Upper lobe of left lung (tissue), 6 donors: ENCODE measurements around the gene SBF2. TPM values are rescaled to one million over a fixed set of nuclear protein-coding genes. Genes with fewer than 3 reads are reported as not detected.
A peak's percentile ranks its signal among the peaks of the same experiment; 100 is the strongest.
"Not testable (repeated sequence)": the region's sequence is repeated elsewhere in the genome, so short reads cannot be mapped to it uniquely, and the experiment has no call there.

Source experiments
- ATAC-seq, 2 donors: fragments of 200-7000 bp; cut with Tn5 transposase; one replicate each; pipeline ENCODE4 v1.9.1; 2022; ENCODE audit warnings: mild to moderate bottlenecking in 2 of 2, moderate library complexity in 2 of 2; ENCODE audit not compliant: low FRiP score in 2 of 2
- DNase-seq, 2 donors: peaks; one replicate each; pipeline ENCODE4 v3.0.0-alpha.2; 2019 to 2020
- H3K27ac ChIP-seq, 4 donors: fragments of 200-600 bp; sonication (generic); one replicate each; pipeline ENCODE4 v1.5.1; 2016 to 2019
- H3K27me3 ChIP-seq, 4 donors: fragments of 200-600 bp; sonication (generic); one replicate each; pipeline ENCODE4 v1.5.1; 2017 to 2019
- H3K36me3 ChIP-seq, 4 donors: fragments of 200-600 bp; sonication (generic); one replicate each; pipeline ENCODE4 v1.5.1; 2016 to 2019
- H3K4me1 ChIP-seq, 4 donors: fragments of 200-600 bp; sonication (generic); one replicate each; pipeline ENCODE4 v1.5.1; 2018 to 2019
- H3K4me3 ChIP-seq, 4 donors: fragments of 200-600 bp; sonication (generic); one replicate each; pipeline ENCODE4 v1.5.1; 2017 to 2019; ENCODE audit warnings: mild to moderate bottlenecking in 2 of 4, moderate library complexity in 1 of 4
- H3K9me3 ChIP-seq, 4 donors: fragments of 200-600 bp; sonication (generic); one replicate each; pipeline ENCODE4 v1.5.1; 2018 to 2019
- EP300 ChIP-seq, 4 donors: sonication (generic); formaldehyde crosslinking; IDR thresholded peaks; one replicate each; pipeline ENCODE4 v1.5.1; 2017; ENCODE audit warnings: antibody characterized with exemption in 4 of 4, control low read depth in 2 of 4
- POLR2A ChIP-seq, 4 donors: fragments of 450-650 bp; IDR thresholded peaks; one replicate each; pipeline ENCODE4 v1.5.1; 2016 to 2017; ENCODE audit warnings: antibody characterized with exemption in 4 of 4, mild to moderate bottlenecking in 2 of 4
- POLR2AphosphoS5 ChIP-seq, 2 donors: sonication (generic); formaldehyde crosslinking; IDR thresholded peaks; one replicate each; pipeline ENCODE4 v1.5.1; 2017; ENCODE audit warnings: antibody characterized with exemption in 2 of 2
- WGBS, 2 donors: methylation state at CpG; one replicate each; pipeline ENCODE4 v1.1.5; 2017 to 2018; 5-methylcytosine and 5-hydroxymethylcytosine counted together
- total RNA-seq, 6 donors: library from RNA; depleted of rRNA in 4 of 6; stranded (reverse); fragments of >200 nt in 4 of 6; gene quantifications; one replicate each; pipeline versions ENCODE4 v1.1.0 to v1.2.1, GENCODE V29; 2016 to 2021
- TF ChIP-seq, protein P1 (sequence below), 6 experiments: fragments of 450-650 bp in 4 of 6; fragments of 200-600 bp in 2 of 6; sonication (generic) in 2 of 6; IDR thresholded peaks; one replicate each; pipeline ENCODE4 v1.5.1; 2016 to 2019; ENCODE audit warnings: antibody characterized with exemption in 6 of 6
- donor health status: DM: no; HTN: no; CAD: no; lungs with moderate emphysema.
- donor health status: DM: no; HTN: yes; CAD: no; lungs with severe emphysema.

The SBF2 gene
- total RNA-seq, 6 donors from 2014 or later: 22.2 to 54.5 (median 41.2) TPM

DNA sequence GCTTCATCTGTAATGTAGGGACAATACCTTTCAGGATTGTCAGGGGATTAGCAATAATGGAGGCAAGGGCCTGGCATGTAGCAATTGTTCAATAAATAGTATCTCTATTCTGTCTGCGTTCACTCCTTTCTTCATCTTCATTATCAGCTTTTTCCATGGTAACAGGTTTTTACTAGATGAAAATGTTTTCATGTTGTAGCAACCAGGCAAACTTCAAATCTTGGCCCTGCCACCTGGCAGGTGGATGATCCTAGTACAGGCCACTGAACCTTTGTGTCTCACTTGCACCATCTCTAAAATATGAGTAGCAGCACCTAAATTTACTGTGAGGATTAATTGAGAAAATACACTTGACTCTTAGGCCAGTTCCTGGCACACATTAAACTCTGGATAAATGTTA, 546.8 kb downstream of the SBF2 start:
- ATAC-seq (no peak), DNase-seq (no peak)
- WGBS, 2 donors: 81 to 100% methylated on average over 1 of the region's 1 CpG
- Histone ChIP-seq H3K4me3 (no peak overlapping the region), H3K27ac (peak overlapping the region; percentile 42 to 77 (median 50)), H3K36me3 (peaks cover 0 to 62% (median 19%) of the 10 kb centered on the region in 4 donors), H3K27me3 (no peaks in the 10 kb centered on the region), H3K9me3 (no peaks in the 10 kb centered on the region), H3K4me1 (peaks cover 11 to 23% (median 19%) of the 10 kb centered on the region in 4 donors)
- TF ChIP-seq POLR2AphosphoS5 (IDR thresholded peaks at IDR 0.05) (no peak), POLR2A (IDR thresholded peaks at IDR 0.05) (no peak), EP300 (IDR thresholded peaks at IDR 0.05) (no peak)
- TF ChIP-seq, protein P1, sequence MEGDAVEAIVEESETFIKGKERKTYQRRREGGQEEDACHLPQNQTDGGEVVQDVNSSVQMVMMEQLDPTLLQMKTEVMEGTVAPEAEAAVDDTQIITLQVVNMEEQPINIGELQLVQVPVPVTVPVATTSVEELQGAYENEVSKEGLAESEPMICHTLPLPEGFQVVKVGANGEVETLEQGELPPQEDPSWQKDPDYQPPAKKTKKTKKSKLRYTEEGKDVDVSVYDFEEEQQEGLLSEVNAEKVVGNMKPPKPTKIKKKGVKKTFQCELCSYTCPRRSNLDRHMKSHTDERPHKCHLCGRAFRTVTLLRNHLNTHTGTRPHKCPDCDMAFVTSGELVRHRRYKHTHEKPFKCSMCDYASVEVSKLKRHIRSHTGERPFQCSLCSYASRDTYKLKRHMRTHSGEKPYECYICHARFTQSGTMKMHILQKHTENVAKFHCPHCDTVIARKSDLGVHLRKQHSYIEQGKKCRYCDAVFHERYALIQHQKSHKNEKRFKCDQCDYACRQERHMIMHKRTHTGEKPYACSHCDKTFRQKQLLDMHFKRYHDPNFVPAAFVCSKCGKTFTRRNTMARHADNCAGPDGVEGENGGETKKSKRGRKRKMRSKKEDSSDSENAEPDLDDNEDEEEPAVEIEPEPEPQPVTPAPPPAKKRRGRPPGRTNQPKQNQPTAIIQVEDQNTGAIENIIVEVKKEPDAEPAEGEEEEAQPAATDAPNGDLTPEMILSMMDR (IDR thresholded peaks at IDR 0.05): no peak

DNA sequence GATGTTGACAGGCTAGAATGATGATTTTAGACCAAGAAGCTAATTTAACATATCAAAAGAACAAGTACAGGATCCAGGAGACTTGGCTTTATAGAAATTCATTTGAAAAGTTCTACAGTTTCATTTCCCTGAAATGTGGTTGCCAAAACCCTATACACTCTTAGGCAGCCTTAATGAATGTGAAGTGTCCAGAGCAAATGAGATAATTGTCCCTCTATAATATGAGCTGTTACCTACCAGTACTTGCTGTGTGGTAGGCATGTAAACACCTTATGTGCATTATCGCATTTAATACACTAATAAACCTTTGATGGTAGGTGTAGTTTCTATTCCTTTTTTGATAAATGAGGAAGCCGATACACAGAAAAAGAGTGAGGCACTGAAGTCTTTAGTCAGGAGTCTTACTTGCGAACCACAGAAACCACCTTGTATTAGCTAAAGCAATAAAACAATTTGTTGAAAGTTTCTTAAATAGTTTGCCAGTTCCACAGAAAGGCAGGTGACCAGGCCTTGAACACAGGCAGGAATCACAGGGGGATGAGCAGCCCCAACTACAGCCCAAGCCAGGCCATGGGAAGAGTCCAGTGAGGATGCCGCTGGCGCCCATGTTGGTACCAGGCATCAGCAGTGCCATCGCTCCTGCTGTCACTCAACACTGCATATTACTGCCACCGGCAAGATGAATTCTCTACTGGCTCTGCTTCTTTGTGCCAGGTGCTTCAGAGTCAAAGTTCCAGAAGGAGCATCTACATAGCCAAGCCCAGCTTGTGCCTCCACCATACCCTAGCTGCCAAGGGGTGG, 548.4 kb downstream of the SBF2 start:
- DNase-seq (no peak), ATAC-seq (no peak)
- 65 to 87% methylated on average over 5 to 7 of the region's 7 CpGs for WGBS, 2 donors
- H3K27me3 ChIP-seq: no peaks in the 10 kb centered on the region
- H3K4me1 ChIP-seq: peaks cover 11 to 23% (median 19%) of the 10 kb centered on the region in 4 donors
- H3K9me3 ChIP-seq: no peaks in the 10 kb centered on the region
- no peak overlapping the region for H3K4me3 ChIP-seq
- peak overlapping the region in 2 of 4 donors; percentile 22 to 44 for H3K27ac ChIP-seq
- peaks cover 0 to 63% (median 26%) of the 10 kb centered on the region in 4 donors for H3K36me3 ChIP-seq
- TF ChIP-seq POLR2A (IDR thresholded peaks at IDR 0.05) (no peak), EP300 (IDR thresholded peaks at IDR 0.05) (no peak), POLR2AphosphoS5 (IDR thresholded peaks at IDR 0.05) (no peak)
- TF ChIP-seq, protein P1 (IDR thresholded peaks at IDR 0.05): no peak

DNA sequence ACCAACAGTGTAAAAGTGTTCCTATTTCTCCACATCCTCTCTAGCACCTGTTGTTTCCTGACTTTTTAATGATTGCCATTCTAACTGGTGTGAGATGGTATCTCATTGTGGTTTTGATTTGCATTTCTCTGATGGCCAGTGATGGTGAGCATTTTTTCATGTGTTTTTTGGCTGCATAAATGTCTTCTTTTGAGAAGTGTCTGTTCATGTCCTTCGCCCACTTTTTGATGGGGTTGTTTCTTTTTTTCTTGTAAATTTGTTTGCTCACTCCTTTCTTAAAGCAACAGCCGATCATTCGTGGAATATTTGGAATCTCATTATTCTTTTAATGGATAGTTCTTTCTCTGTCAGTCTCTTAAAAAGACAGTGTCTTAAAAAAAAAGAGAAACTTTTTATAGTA, 550.5 kb downstream of the SBF2 start:
- Histone ChIP-seq H3K36me3 (peaks cover 0 to 63% (median 21%) of the 10 kb centered on the region in 4 donors), H3K4me1 (peaks cover 20 to 31% (median 25%) of the 10 kb centered on the region in 4 donors)
- H3K9me3 ChIP-seq, H3K27me3 ChIP-seq, DNase-seq, ATAC-seq, H3K4me3 ChIP-seq, H3K27ac ChIP-seq: not testable (repeated sequence)
- WGBS, 2 donors: 49 to 92% methylated on average over 3 of the region's 3 CpGs

DNA sequence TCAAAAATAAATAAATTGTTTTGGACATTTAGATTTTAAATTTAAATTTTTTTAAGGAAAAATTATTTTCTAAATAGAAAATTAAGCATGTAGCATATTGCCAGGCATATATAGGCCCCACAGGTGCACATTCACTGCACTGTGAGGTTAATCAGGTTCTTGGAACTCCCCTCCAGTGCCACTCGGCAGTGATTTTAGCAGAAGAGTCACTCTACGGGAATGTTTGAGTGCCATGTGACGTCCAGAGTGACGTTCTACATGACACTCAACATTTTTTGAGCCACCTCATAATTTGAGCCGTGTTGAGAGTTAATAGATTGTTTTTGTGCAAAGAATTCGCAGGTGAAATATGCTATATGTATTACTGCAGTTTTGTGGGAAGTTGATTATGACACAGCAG, 552.8 kb downstream of the SBF2 start:
- peak overlapping the region; percentile 70 to 79 (median 76) for H3K27ac ChIP-seq
- ATAC-seq (peak; percentile 61 to 83), DNase-seq (peak in 1 of 2 donors; percentile 82)
- H3K27me3 ChIP-seq: no peaks in the 10 kb centered on the region
- WGBS, 2 donors: 66 to 73% methylated on average over 6 of the region's 6 CpGs
- no peaks in the 10 kb centered on the region for H3K9me3 ChIP-seq
- H3K4me3 ChIP-seq: no peak overlapping the region
- TF ChIP-seq, protein P1 (IDR thresholded peaks at IDR 0.05): no peak
- TF ChIP-seq EP300 (IDR thresholded peaks at IDR 0.05): peak; percentile 65 to 98 (median 94)
- TF ChIP-seq POLR2AphosphoS5 (IDR thresholded peaks at IDR 0.05): peak; percentile 58 to 80
- H3K4me1 ChIP-seq: peaks cover 6 to 25% (median 13%) of the 10 kb centered on the region in 4 donors
- H3K36me3 ChIP-seq: peaks cover 0 to 73% (median 20%) of the 10 kb centered on the region in 4 donors

DNA sequence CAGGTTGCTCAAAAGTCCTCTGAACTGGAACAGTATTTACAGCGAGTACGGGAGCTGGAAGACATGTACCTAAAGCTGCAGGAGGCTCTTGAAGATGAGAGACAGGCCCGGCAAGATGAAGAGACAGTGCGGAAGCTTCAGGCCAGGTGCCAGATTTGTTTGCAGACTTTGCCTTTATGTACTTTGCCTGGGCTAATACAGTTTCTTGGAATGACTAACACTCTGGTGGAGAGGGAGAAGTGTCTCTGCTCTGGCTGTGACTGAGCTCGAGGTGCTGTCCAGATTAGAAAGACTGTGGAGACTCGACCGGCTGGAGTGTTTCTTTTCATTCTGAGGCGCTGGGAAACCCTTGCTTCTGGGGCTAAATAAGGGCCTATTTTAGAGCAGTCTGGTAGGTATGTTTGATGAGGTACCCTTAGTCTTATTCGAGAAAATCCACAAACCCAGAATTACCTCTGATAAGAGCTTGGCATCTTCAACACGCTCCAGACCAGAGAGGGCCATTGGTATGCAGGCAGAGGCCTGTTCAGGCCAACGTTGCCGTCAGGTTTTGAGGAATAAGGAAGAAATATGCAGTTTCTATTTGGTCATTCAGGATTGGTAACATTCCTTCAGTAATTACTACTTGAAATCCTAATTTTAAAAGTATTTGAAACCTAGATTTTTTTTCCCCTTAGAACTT, 553.7 kb downstream of the SBF2 start:
- Histone ChIP-seq H3K4me3 (no peak overlapping the region), H3K36me3 (peaks cover 0 to 76% (median 17%) of the 10 kb centered on the region in 4 donors), H3K4me1 (peaks cover 3 to 20% (median 13%) of the 10 kb centered on the region in 4 donors), H3K9me3 (no peaks in the 10 kb centered on the region), H3K27me3 (no peaks in the 10 kb centered on the region), H3K27ac (peak overlapping the region; percentile 70 to 79 (median 76))
- WGBS, 2 donors: 67 to 70% methylated on average over 12 of the region's 12 CpGs
- DNase-seq (peak in 1 of 2 donors; percentile 42), ATAC-seq (peak in 1 of 2 donors; percentile 71)
- no peak for TF ChIP-seq EP300 (IDR thresholded peaks at IDR 0.05)
- TF ChIP-seq POLR2A (IDR thresholded peaks at IDR 0.05): no peak
- TF ChIP-seq, protein P1 (IDR thresholded peaks at IDR 0.05): no peak
- TF ChIP-seq POLR2AphosphoS5 (IDR thresholded peaks at IDR 0.05): no peak
